Left forelimb (tissue), 1 donor: ENCODE measurements around the gene RAB26.
"Not testable (repeated sequence)": the region's sequence is repeated elsewhere in the genome, so short reads cannot be mapped to it uniquely, and the experiment has no call there.

Experiments
- DNase-seq: peaks from one replicate; pipeline ENCODE4 v3.0.0-alpha.2; 2018; ENCODE audit warnings: low spot score

Gene RAB26

DNA sequence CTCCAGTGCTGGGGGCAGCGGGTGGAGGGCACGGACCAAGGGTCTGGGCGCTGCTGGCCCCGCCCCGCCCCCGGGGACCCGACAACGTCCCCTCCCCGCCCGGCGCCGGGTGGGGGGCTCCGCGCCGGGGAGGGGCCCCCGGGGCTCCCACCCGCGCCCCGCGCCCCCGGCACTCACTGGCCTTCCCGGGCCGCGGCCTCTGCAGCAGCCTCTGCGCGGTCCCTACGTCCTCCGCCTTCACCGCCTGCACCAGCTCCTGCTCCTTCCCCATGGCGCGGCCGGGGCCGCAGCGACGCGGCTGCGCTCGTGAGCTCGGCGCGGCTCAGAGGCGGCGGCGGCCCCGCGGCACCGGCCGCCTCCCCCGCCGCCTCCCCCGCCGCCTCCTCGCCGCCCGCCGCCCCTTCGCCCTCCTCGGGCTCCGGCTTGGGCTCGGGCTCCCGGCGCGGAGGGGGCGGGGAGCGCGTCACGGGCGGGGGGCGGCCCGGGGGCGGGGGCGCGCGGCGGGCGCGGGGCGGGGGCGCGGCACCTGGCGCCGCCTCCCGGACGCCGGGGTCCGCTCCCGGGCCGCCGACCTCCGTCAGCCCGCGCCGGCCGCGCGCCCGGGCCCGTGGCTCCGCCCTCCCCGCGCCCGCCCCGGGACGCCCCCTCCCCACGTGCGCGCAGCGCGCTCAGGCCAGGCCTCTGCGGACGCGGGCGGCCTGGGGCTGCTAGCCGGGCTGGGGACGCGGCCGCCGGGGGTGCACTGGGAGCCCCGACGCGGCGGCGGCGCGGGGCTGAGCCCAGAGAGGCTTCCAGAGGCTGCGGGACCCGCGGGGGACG is 47.9 kb downstream of the RAB26 start, which contains the start of gene CASKIN1:
Gene CASKIN1 (minus strand): TSS at position 444 of the 819 bp plus-strand sequence. CDS start 173 bp downstream, at position 271.
- no peak for DNase-seq

- no peak for DNase-seq
Observed at GRCh38 chr16:2196981-2197511, 48.6 kb downstream of the RAB26 start.

GRCh38 chr16:2197765-2198164 is 49.3 kb downstream of the RAB26 start:
- no peak for DNase-seq

GRCh38 chr16:2198283-2198682 is 49.9 kb downstream of the RAB26 start:
- DNase-seq = no peak

DNA sequence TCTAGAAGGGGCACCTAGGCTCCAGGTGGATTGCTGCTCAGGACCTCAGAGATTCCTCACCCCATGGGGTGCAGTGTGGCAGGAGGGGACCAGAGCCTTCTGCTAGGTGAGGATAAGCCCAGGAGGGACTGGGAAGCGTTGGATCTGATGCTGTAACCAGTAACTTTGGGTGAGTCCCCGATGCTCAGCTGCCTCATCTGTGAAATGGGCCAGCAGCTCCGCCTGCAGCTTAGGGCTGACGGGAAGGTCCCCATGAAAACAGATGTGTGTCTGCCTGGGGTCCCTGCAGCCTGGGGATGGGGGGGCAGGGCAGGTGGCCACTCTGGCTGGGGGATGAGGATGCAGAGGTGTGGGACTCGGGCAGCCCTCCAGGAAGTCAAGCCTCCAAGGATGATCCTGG is 50.7 kb downstream of the RAB26 start:
- no peak for DNase-seq

- no peak for DNase-seq
Observed at GRCh38 chr16:2199621-2200139, 51.3 kb downstream of the RAB26 start.

GRCh38 chr16:2200313-2200712 is 51.9 kb downstream of the RAB26 start:
- no peak for DNase-seq

DNA sequence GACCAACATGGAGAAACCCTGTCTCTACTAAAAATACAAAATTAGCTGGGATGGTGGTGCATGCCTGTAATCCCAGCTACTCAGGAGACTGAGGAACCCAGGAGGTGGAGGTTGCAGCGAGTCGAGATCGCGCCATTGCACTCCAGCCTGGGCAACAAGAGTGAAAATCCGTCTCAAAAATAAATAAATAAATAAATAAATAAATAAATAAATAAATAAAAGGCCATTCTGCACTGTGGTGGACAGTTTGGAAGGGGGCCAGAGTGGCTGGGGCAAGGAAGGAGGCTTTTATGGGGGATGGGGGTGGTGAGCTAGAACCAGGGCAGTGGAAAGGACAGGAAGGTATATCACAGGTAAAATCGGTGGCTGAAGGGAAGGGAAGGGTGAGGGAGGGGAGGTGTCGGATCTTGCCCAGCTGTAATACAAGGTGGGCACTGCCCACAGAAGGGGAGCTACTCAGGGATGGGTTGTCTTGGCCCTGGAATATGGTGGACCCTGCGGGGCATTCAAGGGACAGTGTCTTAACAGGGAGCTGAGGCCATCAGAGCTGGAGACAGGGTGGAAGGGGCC is 54.8 kb downstream of the RAB26 start:
- DNase-seq = not testable (repeated sequence)
